Regular cardiac myocyte (primary cell): ENCODE data around the gene HINT2. TPM values are rescaled to one million over a fixed set of nuclear protein-coding genes. Genes with fewer than 3 reads are reported as not detected.

Source experiments
- total RNA-seq: library from RNA; depleted of rRNA; stranded (reverse); fragments of >200 nt; gene quantifications from 2 replicates; pipeline ENCODE4 v1.2.3, GENCODE V29; 2014

HINT2 gene
- 6.5 and 17.1 TPM in 2 replicates for total RNA-seq

GRCh38 chr9:35814841-35815543 is at the start of gene HINT2:
Gene HINT2, minus strand, starts transcription at chr9:35815042. Its CDS starts 63 bp downstream, at chr9:35814979.

GRCh38 chr9:35829084-35829763 is 14.4 kb upstream of the HINT2 start, which contains the start of gene TMEM8B:
Gene TMEM8B, plus strand, starts transcription at chr9:35829228. Its CDS starts 220 bp downstream, at chr9:35829448.

GRCh38 chr9:35828716-35829083 is 13.9 kb upstream of the HINT2 start, which contains the start of gene FAM221B:
Gene FAM221B, minus strand, starts transcription at chr9:35828732. Its CDS starts 2,571 bp downstream, at chr9:35826161.

GRCh38 chr9:35812025-35812602 is 2.7 kb downstream of the HINT2 start, which contains the start of gene SPAG8:
Gene SPAG8, minus strand, starts transcription at chr9:35812262. Its CDS starts 115 bp downstream, at chr9:35812147.

GRCh38 chr9:35791297-35791921 is 23.4 kb downstream of the HINT2 start, which contains the start of gene NPR2:
Gene NPR2, plus strand, starts transcription at chr9:35791591. Its CDS starts 818 bp downstream, at chr9:35792409.

Other genes with a start within 250 kb of the HINT2 start
- 8.6 and 10.7 TPM in 2 replicates for gene TESK1, start 209.8 kb downstream of the HINT2 start, total RNA-seq
- 0.19 and 0.56 TPM in 2 replicates for gene CD72, start 196.6 kb downstream of the HINT2 start, total RNA-seq
- not detected in 2 replicates for gene SIT1, start 164.1 kb downstream of the HINT2 start, total RNA-seq
- 3,474 and 7,582 TPM in 2 replicates for gene RMRP, start 157.0 kb downstream of the HINT2 start, total RNA-seq
- gene CCDC107, start 156.8 kb downstream of the HINT2 start, total RNA-seq: 16.9 and 24.2 TPM in 2 replicates
- gene ARHGEF39, start 149.8 kb downstream of the HINT2 start, total RNA-seq: 0.28 and 3.6 TPM in 2 replicates
- 0.38 and 2.8 TPM in 2 replicates for gene CA9, start 141.1 kb downstream of the HINT2 start, total RNA-seq
- gene TPM2, start 125.1 kb downstream of the HINT2 start, total RNA-seq: 870 and 1,301 TPM in 2 replicates
- gene TLN1, start 82.8 kb downstream of the HINT2 start, total RNA-seq: 342 and 359 TPM in 2 replicates
- 77.5 and 112 TPM in 2 replicates for gene CREB3, start 82.4 kb downstream of the HINT2 start, total RNA-seq
- gene GBA2, start 65.8 kb downstream of the HINT2 start, total RNA-seq: 15.2 and 19.9 TPM in 2 replicates
- 10.1 and 10.9 TPM in 2 replicates for gene RGP1, start 65.8 kb downstream of the HINT2 start, total RNA-seq
- not detected in 2 replicates for gene MSMP, start 60.8 kb downstream of the HINT2 start, total RNA-seq
- 10.9 and 18.3 TPM in 2 replicates for gene NPR2, start 23.5 kb downstream of the HINT2 start, total RNA-seq
- gene SPAG8, start 2.8 kb downstream of the HINT2 start, total RNA-seq: 0.58 and 1.1 TPM in 2 replicates
- not detected in 2 replicates for gene FAM221B, start 13.7 kb upstream of the HINT2 start, total RNA-seq
- gene TMEM8B, start 14.2 kb upstream of the HINT2 start, total RNA-seq: 0.58 and 2.0 TPM in 2 replicates
- gene OR13J1, start 55.4 kb upstream of the HINT2 start, total RNA-seq: not detected in 2 replicates
- gene HRCT1, start 91.2 kb upstream of the HINT2 start, total RNA-seq: 0.28 and 0.58 TPM in 2 replicates
- 0.85 and 5.0 TPM in 2 replicates for gene SPAAR, start 94.4 kb upstream of the HINT2 start, total RNA-seq
- 0.19 TPM in 1 of 2 replicates, not detected in the other for gene OR2S2, start 143.1 kb upstream of the HINT2 start, total RNA-seq
- 24.2 and 81.7 TPM in 2 replicates for gene RECK, start 221.9 kb upstream of the HINT2 start, total RNA-seq